T-cell (primary cell): ENCODE measurements around the gene ZNF200. TPM values are rescaled to one million over a fixed set of nuclear protein-coding genes. Genes with fewer than 3 reads are reported as not detected.
A peak's percentile ranks its signal among the peaks of the same experiment; 100 is the strongest.

Experiments used
- ATAC-seq, 4 experiments: fragments of 200-7000 bp in 3 of 4; fragments of 150-1000 bp in 1 of 4; cut with Tn5 transposase; replicated peaks in 1 of 4; 1 replicate in 3 of 4; 2 replicates in 1 of 4; pipeline ENCODE4 v1.10.0; 2021; ENCODE audit warnings: moderate library complexity in 3 of 4, mild to moderate bottlenecking in 2 of 4, moderate number of reproducible peaks in 1 of 4
- CTCF ChIA-PET, 2 donors: fragments of 300-600 bp; sonication (Branson Sonifier 250); formaldehyde crosslinking; loops; one replicate each; lab custom pipeline; 2022; ENCODE audit warnings: antibody characterized with exemption in 2 of 2; lab: Charles Lee
- POLR2A ChIA-PET, 2 donors: fragments of 300-600 bp; sonication (Branson Sonifier 250); formaldehyde crosslinking; loops; one replicate each; lab custom pipeline; 2022; ENCODE audit warnings: antibody characterized with exemption in 2 of 2; lab: Charles Lee
- DNase-seq, 35 experiments: peaks; one replicate each; pipeline versions ENCODE4 v3.0.0 to v3.0.0-alpha.2; 2013 to 2023
- H3K27ac ChIP-seq: one replicate; pipeline ENCODE4 v1.5.1; 2013; ENCODE audit warnings: low read length
- H3K27me3 ChIP-seq, 2 experiments: replicated peaks in 1 of 2; 1 replicate in 1 of 2; 2 replicates in 1 of 2; pipeline versions ENCODE4 v1.6.1 to v1.7.0; 2013; ENCODE audit warnings: low read length in 1 of 2, mixed read lengths in 1 of 2; ENCODE audit not compliant: control insufficient read depth in 2 of 2, insufficient read depth in 2 of 2; ENCODE audit errors: extremely low read depth in 1 of 2
- H3K36me3 ChIP-seq, 2 donors: 1 replicate in 1 of 2; 2 replicates in 1 of 2; pipeline versions ENCODE4 v1.6.1 to v1.7.0; 2013; ENCODE audit warnings: low read length in 1 of 2; ENCODE audit not compliant: control insufficient read depth in 2 of 2, insufficient read depth in 1 of 2; ENCODE audit errors: extremely low read depth in 1 of 2
- H3K4me1 ChIP-seq, 2 experiments: 1 replicate in 1 of 2; 2 replicates in 1 of 2; pipeline versions ENCODE4 v1.6.1 to v1.7.0; 2013; ENCODE audit warnings: low read length in 2 of 2, mixed read lengths in 1 of 2; ENCODE audit not compliant: insufficient read depth in 2 of 2, control insufficient read depth in 1 of 2; ENCODE audit errors: extremely low read depth in 1 of 2
- H3K4me3 ChIP-seq, 2 donors: 1 replicate in 1 of 2; 2 replicates in 1 of 2; pipeline versions ENCODE4 v1.5.1 to v1.7.0; 2013; ENCODE audit warnings: mild to moderate bottlenecking in 2 of 2, low read length in 1 of 2, moderate library complexity in 1 of 2; ENCODE audit not compliant: control insufficient read depth in 1 of 2; ENCODE audit errors: extremely low read depth in 1 of 2
- H3K9me3 ChIP-seq: 2 replicates; pipeline ENCODE4 v1.7.0; 2013
- H3K27ac Mint-ChIP-seq, 2 donors: one replicate each; pipeline ENCODE4 v1.8.0; 2020 to 2021; ENCODE audit warnings: mild to moderate bottlenecking in 2 of 2, mixed read lengths in 2 of 2
- H3K27me3 Mint-ChIP-seq, 2 donors: one replicate each; pipeline ENCODE4 v1.8.0; 2021 to 2022; ENCODE audit warnings: mixed read lengths in 2 of 2
- H3K36me3 Mint-ChIP-seq: one replicate; pipeline ENCODE4 v1.8.0; 2021; ENCODE audit warnings: mixed read lengths
- H3K4me1 Mint-ChIP-seq, 3 donors: one replicate each; pipeline ENCODE4 v1.8.0; 2020 to 2022; ENCODE audit warnings: mixed read lengths in 3 of 3, mild to moderate bottlenecking in 1 of 3
- H3K4me3 Mint-ChIP-seq, 3 donors: one replicate each; pipeline ENCODE4 v1.8.0; 2020 to 2022; ENCODE audit warnings: mild to moderate bottlenecking in 3 of 3, mixed read lengths in 3 of 3, moderate library complexity in 3 of 3
- H3K9me3 Mint-ChIP-seq, 3 donors: one replicate each; pipeline ENCODE4 v1.8.0; 2020 to 2022; ENCODE audit warnings: mixed read lengths in 3 of 3
- WGBS: methylation state at CpG from one replicate; pipeline ENCODE4 v1.1.5; 2013; ENCODE audit warnings: missing lambda C conversion rate; ENCODE audit not compliant: insufficient coverage; 5-methylcytosine and 5-hydroxymethylcytosine counted together
- total RNA-seq, 35 experiments: library from RNA in 6 of 35; stranded (reverse) in 6 of 35; fragments of 120-200 nt in 1 of 35; gene quantifications; one replicate each; pipeline versions ENCODE4 v1.2.1 to v1.2.4 and lab custom pipeline; 2013 to 2026

The ZNF200 gene
- total RNA-seq, 5 donors from 2014 or later (not counting 1 experiment from before 2014, with no cell fraction given), result 7.6 to 21.3 (median 20.1) TPM

DNA sequence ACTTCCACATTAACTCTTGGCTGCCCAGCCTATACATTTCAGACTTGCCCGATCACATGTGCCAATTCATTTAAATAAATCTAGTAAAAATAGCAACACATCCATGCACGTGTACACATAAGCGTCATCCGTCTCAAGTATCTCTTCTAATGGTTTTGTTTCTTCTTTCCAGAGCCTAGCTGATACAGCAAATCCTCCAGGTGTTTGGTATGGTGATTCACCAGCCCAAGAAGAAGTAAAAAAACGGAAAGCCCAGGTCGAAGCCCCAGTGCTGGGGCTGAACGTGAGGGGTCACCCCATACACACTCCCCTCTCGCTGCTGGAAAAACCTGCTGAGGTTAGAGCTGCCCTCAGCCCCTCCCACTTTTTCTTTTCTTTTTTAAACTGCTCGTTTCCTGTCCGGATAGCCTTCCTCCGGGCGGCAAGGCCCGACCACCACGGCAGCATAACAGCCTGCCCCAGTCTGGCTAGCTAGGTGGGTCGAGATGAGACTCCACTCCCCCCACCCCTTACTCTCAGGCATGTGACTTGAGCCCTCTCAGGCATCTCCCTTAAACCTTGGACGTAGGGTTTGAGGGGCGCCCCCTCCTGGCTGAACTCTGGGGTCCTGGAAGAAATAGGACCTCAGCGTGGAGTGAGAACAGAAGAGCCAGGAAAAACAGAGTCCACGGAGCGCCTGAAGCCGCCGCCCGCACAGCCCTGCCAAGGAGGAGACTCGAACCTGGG, 60.9 kb downstream of the ZNF200 start:
- CTCF ChIA-PET, result interaction anchor here in 1 of 2 donors (0.7 kb wide), 1 partner anchor 39 kb away, joined by 3 read pairs; the partner anchor contains the start of gene ZNF213
- Histone ChIP-seq H3K27me3 (peaks cover 11 to 88% of the 10 kb centered on the region in 2 experiments), H3K4me3 (peak overlapping the region in 1 of 2 donors; percentile 25), H3K9me3 (no peaks in the 10 kb centered on the region), H3K4me1 (peaks cover 3 to 54% of the 10 kb centered on the region in 2 experiments), H3K27ac (no peak overlapping the region), H3K36me3 (no peaks in the 10 kb centered on the region)
- Mint-ChIP-seq H3K27me3 (peaks cover 46 to 67% of the 10 kb centered on the region in 2 donors), H3K4me1 (peaks cover 33 to 38% (median 38%) of the 10 kb centered on the region in 3 donors), H3K36me3 (no peaks in the 10 kb centered on the region), H3K27ac (no peak overlapping the region), H3K4me3 (peak overlapping the region; percentile 4 to 48 (median 34)), H3K9me3 (no peaks in the 10 kb centered on the region)
- no peak for DNase-seq
- POLR2A ChIA-PET, result interaction anchor here in 1 of 2 donors (0.6 kb wide), 1 partner anchor 169 kb away, joined by 7 read pairs; no protein-coding TSS in a partner anchor
- WGBS, result 0% methylated on average over 12 of the region's 24 CpGs
- no peak for ATAC-seq

Other genes with a start within 250 kb of the ZNF200 start
- under 1 TPM in 1 of 5 donors, not detected in 4; 0.16 TPM for gene CLDN9, start 222.2 kb downstream of the ZNF200 start, total RNA-seq
- 1 to 10 TPM in 1 of 5 donors, under 1 TPM in 2, not detected in 2; 0.30 to 1.1 (median 0.85) TPM for gene CLDN6, start 217.0 kb downstream of the ZNF200 start, total RNA-seq
- gene TNFRSF12A, start 214.8 kb downstream of the ZNF200 start, total RNA-seq, result 1 to 10 TPM in 4 of 5 donors, under 1 TPM in 1; 0.43 to 3.7 (median 2.5) TPM
- gene HCFC1R1, start 211.2 kb downstream of the ZNF200 start, total RNA-seq, result 10 to 100 TPM; 11.4 to 25.9 (median 22.3) TPM
- 10 to 100 TPM; 23.7 to 32.8 (median 31.7) TPM for gene THOC6, start 211.1 kb downstream of the ZNF200 start, total RNA-seq
- gene BICDL2, start 198.2 kb downstream of the ZNF200 start, total RNA-seq, result under 1 TPM in 3 of 5 donors, not detected in 2; 0.13 to 0.16 (median 0.15) TPM
- 1 to 10 TPM; 1.6 to 9.6 (median 4.1) TPM for gene MMP25, start 188.6 kb downstream of the ZNF200 start, total RNA-seq
- 1,000 to 10,000 TPM in 2 of 5 donors, 100 to 1,000 TPM in 3; 736 to 1,200 (median 999) TPM for gene IL32, start 169.5 kb downstream of the ZNF200 start, total RNA-seq
- under 1 TPM in 4 of 5 donors, not detected in 1; 0.19 to 0.64 (median 0.39) TPM for gene ZSCAN10, start 135.9 kb downstream of the ZNF200 start, total RNA-seq
- gene ZNF205, start 122.6 kb downstream of the ZNF200 start, total RNA-seq, result under 1 TPM in 1 of 5 donors, not detected in 4; 0.38 TPM
- 10 to 100 TPM in 3 of 5 donors, 1 to 10 TPM in 2; 3.1 to 16.9 (median 12.8) TPM for gene ZNF213, start 100.1 kb downstream of the ZNF200 start, total RNA-seq
- not detected for gene OR1F1, start 47.0 kb downstream of the ZNF200 start, total RNA-seq
- under 1 TPM in 4 of 5 donors, not detected in 1; 0.10 to 0.38 (median 0.19) TPM for gene MEFV, start 21.5 kb upstream of the ZNF200 start, total RNA-seq
- gene ZNF263, start 48.3 kb upstream of the ZNF200 start, total RNA-seq, result 10 to 100 TPM; 28.6 to 50.9 (median 44.3) TPM
- gene TIGD7, start 70.3 kb upstream of the ZNF200 start, total RNA-seq, result 10 to 100 TPM in 3 of 5 donors, 1 to 10 TPM in 2; 4.4 to 12.3 (median 10.6) TPM
- 10 to 100 TPM; 46.0 to 68.7 (median 60.3) TPM for gene ZNF75A, start 70.3 kb upstream of the ZNF200 start, total RNA-seq
- gene OR2C1, start 120.7 kb upstream of the ZNF200 start, total RNA-seq, result under 1 TPM in 3 of 5 donors, not detected in 2; 0.25 to 0.51 (median 0.26) TPM
- 10 to 100 TPM; 11.6 to 34.5 (median 28.5) TPM for gene ZSCAN32, start 165.8 kb upstream of the ZNF200 start, total RNA-seq
- 10 to 100 TPM in 3 of 5 donors, 1 to 10 TPM in 2; 6.4 to 18.7 (median 18.5) TPM for gene ZNF174, start 166.1 kb upstream of the ZNF200 start, total RNA-seq
- gene ZNF597, start 208.3 kb upstream of the ZNF200 start, total RNA-seq, result 1 to 10 TPM; 2.2 to 4.8 (median 4.3) TPM
- 10 to 100 TPM; 40.9 to 67.6 (median 55.6) TPM for gene NAA60, start 208.5 kb upstream of the ZNF200 start, total RNA-seq